D341Med (cell line): ENCODE data around the gene CNKSR1.

ENCODE experiments used
- DNase-seq: peaks from one replicate; pipeline ENCODE4 v3.0.0; 2012; ENCODE audit warnings: low spot score

CNKSR1 gene

DNA sequence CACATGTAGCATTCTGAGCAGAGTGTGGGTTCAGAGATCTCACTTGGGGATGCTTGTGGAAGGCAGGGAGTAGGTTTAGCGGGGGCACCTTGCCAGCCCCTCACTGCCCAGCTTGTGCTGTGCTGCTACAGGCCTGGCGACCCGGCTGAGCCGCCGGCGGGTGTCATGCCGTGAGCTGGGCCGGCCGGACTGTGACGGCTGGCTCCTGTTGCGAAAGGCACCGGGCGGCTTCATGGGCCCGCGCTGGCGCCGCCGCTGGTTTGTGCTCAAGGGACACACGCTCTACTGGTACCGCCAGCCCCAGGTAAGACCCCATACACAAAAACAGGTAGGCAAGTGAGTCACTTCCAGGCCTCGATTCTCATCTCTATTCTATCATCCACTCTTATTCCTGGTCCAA, 7.6 kb downstream of the CNKSR1 start:
- DNase-seq, result no peak

DNA sequence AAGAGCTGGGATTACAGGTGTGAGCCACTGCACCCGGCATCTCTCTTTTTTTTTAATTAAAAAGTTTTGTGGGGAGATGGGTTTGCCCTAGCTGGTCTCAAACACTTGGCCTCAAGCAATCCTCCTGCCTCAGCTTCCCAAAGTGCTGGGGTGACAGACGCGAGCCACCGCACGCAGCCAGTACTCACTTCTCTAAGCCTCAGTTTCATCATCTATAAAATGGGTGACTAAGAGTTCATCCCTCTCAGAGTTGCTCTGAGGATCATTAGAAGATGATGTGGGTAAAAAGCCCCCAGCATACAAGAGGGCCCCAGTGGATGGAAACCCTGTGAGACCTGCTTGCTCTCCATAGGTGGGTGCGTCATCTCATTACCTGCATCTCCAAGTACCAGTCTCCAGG, 10.6 kb downstream of the CNKSR1 start:
- no peak for DNase-seq

DNA sequence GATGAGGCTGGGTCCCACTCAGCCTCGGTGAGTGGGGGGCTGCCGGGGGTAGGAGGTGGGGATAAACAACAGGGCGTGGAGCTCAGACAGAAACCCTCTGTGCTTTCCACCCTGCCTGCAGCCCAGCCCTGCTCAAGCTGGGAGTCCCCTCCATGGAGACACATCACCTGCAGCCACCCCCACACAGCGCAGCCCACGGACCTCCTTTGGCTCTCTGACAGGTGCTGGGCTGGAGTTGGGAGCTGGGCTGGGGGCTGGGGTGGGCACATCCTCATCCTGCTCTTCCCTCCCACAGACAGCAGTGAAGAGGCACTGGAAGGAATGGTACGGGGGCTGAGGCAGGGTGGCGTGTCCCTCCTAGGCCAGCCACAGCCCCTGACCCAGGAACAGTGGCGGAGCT, 11.2 kb downstream of the CNKSR1 start:
- no peak for DNase-seq

DNA sequence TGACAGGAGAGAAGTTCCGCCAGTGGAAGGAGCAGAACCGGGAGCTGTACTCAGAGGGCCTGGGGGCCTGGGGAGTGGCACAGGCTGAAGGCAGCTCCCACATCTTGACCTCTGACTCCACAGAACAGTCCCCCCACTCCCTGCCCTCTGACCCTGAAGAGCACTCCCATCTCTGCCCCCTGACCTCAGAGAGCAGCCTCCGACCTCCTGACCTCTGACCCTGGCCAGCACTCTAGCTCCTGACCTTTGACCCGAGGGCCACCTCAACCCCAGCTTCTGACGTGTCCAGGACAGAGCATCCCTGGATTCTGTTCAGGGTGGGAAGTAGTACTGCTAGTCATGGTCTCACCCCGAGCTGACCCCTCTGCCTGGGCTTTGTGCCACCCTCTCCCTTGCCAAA, 12.0 kb downstream of the CNKSR1 start:
- DNase-seq, result no peak

DNA sequence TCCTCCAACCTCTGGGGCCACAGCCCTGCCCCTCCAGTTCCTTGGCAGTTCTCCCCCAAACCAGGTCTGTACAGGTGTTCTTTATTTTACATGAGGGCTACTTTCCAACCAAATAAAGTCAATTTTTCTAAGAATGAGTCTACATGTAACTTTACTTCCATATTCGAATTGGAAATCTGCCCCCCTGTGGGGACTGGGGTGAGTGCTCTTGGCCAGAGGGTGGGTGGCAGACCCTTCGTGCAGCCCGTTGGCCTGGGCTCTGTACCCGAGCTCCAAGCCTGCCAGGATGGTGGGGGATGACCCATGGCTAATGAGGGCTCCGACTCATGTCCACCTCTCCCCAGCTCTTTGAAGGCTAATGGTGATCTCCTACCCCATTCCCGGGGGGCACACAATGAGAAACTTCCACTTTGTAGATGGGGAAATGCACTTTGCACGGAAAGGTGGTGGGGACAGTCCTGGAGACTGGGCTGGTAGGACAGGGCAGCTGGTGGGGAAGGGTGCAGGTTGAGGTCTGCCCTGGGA, 12.5 kb downstream of the CNKSR1 start:
- DNase-seq, result no peak

DNA sequence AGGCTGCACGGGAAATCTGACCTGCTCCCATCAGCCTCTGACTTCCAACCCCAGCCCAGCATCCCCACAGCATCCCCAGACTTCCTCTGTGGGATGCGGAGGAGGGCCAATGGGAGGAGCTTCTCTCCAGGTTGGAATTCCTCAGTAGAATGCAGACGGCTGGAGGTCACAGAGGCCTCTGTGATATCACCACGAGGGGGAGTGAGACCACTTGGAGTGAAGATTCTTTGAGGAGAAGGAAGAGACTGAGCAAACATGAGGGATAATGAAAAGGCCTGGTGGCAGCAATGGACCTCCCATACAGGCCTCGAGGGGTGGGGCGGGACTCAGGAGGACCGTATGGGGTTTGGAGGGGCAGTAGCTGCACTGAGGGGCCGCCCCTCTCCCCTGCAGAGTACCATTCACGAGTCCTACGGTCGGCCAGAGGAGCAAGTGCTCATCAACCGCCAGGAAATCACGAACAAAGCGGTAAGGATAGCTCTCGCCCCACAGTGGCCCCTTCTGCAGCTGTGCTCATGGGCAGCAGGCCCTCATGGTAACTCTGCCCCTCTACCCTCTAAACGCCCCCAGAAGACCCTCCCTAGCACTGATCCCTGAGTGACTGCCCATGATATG, 13.2 kb downstream of the CNKSR1 start, which contains the start of gene CATSPER4:
CATSPER4 (plus strand) TSS at position 230 of the 615 bp plus-strand sequence; CDS start at position 256, 26 bp downstream.
- no peak for DNase-seq

DNA sequence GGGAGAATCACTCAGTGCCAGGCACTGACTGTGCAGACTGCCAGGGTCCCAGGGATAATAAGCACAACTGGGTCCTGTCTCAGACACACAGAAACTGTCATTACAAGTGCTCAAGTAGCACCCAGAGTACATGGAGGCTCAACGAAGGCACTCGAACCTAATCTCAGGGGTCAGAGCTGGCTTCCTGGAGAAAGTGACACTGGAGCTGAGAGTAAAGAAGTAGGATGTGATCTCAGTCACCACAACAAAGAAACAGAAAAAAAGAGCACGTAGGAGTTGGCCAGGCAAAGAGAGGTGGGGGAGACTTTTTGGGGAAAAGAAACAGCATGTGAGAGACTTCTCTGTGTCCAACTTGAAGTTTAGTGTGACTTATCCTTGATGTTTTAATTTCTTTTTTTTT, 14.4 kb downstream of the CNKSR1 start:
- no peak for DNase-seq

DNA sequence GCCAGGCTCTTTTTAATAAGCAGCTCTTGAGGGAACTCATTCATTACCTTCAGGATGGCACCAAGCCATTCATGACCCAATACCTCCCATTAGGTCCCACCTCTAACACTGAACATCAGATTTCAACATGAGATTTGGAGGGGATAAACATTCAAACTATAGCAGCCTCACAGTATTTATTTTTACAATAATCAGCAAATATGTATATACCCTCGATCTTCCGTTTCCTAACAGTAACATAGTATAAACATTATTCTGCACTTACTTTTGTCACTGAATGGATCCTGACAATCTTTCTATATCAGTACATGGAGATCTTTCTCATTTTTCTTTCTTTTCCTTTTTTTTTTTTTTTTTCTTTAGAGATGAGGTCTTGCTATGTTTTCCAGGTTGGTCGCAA, 18.5 kb downstream of the CNKSR1 start:
- DNase-seq, result no peak

DNA sequence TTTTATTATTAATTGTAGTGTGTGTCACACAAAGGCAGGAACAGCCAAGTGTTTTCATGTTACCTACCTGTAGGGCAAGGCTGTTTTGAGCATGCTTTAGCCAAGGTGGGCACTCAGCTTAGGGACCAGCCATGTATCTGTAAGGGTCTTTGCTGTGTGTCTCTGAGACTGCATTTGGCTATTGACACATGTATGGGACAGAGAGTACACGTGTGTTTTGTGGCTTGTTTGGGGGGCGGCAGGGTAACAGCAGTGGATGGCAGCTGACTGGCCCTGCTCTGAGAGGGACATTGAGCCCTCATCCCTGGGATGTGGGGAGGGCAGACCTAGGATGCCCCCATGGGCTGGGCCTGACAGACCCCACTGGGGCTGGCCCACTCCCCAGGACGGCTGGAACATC, 20.0 kb downstream of the CNKSR1 start:
- no peak for DNase-seq

DNA sequence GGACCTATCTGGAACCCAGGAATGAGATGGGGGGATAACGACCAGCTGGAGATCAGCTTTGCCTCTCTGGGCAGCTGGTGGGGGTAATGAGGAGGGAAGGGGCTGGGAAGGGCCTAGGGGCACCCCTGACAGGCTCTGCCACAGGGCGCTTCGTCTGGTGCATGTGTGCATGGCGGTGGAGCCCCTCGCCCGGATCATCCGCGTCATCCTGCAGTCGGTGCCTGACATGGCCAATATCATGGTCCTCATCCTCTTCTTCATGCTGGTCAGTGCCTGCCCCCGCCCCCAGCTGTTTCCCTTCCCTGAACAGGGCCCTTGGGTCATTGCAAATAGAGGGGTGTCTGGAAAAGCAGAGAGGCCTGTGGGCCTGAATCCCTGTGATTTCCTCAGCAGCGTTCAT, 20.5 kb downstream of the CNKSR1 start:
- DNase-seq, result no peak

DNA sequence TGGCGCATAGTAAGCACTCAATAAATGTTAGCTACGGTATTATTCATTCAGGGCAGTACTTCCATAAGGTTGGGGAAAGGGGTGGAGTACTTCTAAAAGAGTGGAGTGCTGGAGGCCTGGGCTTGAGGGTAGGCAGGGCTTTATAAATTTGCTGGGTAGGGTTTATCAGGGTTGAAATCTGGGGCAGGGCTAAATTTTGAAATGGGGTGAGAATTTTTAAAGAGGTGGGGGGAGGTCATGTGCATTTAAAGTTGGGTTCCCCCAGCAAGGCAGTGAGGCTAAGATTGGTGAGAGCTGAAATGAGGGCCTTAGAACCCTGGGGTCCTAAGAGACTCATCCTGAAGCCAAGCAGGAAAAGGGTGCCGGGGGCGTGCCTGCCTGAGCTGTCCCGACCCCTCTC, 23.1 kb downstream of the CNKSR1 start:
- no peak for DNase-seq

DNA sequence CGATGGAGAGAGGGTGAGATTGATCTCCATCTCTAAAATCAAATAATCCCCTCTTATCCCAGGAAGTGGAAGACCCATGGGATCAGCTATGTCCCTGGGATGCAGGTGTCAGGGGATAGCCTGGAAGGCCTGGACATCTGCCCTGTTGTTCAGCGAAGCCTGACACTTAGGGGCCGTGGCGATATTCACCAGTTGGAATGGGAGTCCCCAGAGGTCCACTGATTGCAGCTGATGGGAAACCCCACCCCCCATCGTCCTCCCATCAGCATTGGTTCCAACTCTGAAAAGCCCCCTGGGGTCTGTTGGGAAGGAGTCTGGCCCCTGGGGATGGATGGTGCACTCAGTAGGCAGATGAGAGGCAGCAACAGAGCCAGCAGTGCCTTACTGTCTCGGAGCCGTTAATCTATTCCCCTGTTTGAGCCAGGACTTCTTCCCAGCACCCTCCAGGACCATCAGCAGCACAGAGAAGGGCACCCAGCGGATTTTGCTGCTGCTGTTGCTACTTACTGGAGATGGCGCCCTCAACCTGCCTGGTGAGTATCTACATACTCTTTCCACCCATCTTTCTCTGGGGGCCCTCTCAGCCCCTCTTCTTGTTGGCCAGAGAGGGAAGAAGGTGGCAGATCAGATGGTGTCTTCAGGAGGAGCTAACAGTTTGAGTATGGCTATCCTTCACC, 26.5 kb downstream of the CNKSR1 start:
- no peak for DNase-seq

DNA sequence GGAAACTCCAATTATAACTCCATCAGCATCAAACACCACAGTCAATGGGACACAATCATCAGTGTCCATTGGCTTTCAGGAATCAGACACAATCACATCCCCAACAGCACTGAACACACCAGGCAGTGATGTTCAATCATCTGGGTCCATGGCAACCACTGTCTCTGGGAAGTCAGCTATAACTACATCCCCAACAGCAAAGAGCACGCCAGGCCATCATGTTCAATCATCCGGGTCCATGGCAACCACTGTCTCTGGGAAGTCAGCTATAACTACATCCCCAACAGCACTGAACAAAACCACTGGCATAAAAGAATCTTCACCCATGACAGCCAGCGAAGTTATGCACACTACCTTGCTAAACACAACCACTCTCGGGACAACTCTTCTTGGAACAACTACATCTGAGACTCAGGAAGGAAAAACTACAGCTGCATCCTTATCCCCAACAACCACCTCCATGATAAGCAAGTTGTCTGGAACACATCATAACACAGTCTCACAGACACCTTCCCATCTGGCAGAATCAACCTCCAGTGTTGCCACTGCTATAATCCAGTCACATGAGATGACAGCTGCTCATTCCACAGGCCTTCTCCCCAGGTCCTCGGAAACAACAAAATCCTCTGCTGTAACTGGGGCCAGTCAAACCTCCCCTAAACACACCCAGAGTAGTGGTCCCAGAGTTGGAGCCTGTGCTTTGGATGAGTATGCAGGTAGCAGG, 33.0 kb downstream of the CNKSR1 start:
- DNase-seq, result no peak

DNA sequence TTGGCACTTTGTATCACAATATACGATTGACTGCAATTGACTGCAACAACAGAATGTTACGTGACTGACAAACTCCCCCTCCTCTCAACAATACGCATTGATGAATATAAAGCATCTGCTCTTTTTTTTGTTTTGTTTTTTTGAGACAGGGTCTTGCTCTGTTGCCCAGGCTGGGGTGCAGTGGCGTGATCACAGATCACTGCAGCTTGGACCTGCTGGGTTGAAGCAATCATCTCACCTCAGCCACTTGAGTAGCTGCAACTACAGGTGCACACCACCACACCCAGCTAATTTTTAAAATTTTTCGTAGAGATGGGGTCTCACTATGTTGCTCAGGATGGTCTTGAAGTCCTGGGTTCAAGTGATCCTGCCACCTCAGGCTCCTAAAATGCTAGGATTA, 35.4 kb downstream of the CNKSR1 start:
- no peak for DNase-seq

DNA sequence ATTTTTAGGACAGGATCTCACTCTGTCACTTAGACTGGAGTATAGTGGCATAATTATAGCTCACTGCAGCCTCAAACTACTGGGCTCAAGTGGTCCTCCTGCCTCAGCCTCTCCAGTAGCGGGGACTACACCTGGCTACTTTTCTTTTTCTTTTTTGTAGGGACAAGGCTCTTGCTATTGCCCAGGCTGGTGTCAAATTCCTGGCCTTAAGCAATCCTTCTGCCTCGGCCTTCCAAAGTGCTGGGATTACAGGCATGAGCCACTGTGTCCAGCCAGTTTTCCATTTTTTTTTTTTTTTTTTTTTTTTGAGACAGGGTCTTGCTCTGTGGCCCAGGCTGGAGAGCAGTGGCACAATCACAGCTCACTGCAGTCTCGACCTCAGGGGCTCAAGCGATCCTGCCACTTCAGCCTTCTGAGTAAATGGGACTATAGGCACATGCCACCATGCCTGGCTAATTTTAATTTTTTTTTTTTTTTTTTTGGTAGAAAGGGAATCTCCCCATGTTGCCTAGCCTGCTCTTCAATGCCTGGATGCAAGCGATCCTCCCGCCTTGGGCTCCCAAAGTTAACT, 36.1 kb downstream of the CNKSR1 start:
- DNase-seq, result no peak

DNA sequence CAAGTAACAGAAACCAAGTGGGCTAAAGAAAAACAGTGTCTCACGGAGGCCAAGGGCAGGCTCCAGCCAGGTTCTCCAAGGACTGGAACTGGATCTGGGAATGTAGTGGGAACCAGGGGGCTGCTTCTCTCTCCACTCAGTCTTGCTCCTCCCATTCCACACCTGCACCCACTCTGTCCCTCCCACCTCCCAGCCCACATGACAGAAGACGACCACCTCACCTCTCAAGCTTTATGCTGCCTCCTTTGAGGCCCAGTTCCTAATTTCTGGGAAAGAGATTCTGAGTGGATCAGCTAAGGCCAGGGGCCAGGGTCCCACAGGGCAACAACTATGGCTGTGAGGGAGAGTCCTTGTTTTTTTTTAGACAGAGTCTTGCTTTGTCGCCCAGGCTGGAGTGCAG, 38.0 kb downstream of the CNKSR1 start:
- DNase-seq, result no peak

DNA sequence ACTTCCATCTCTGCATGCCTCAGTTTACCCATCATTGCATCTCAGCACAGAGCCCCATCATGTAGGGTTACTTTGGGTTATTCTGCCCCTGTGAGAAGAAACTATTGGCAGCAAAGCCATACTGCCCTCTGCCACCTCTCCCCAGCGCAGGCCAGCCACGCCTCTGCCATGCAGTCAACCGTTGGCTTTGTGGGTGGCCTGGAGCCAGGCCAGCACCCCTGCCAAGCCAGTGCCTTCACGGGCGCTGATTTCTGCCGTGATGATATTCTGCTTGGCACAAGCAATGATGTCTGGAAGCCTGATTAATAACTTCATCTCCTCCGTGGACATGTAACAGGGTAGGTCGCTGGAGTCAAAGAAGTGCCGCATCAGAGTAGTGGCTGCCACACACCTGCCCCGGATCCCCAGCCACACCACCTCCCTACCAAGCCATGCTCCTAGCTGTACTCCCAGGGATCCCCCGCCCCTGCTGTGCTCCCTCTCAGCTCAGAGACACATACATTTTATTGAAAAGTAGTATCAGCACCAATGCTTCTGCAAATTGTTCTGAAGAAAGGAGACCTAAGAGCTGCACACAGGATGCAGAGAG, 41.7 kb downstream of the CNKSR1 start:
- no peak for DNase-seq

DNA sequence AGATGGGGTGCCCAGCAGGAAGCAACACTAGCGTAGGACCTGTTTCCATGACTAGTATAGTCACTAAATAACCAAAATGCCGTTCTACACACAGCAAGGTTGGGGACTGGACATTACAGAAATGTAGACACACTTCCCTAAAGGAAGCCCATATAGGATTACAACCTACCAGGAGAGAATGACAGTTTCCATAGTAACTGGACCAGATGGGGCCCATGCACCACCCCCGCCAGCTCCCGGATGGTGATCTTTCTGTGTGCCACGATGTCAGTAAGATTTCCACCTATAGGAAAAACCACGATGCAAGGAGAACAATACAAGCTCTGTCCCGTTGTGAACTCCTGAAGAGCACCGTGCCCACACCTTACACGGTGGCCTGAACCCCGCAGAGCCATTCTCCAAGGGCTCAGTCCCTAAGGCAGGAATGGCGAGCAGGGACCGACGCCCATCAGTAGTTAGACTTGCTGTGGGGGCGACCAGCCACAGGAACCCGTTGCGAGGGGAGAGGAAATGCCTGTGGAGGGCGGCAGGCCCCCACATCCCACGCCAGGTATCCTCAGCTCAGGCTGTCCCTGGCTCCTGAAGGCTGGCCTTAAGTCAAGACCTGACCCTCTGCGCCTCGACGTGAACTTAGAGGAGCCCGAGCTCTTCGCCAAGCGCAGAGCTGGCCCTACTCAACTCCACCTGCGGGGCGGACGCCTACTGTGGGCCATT, 43.1 kb downstream of the CNKSR1 start:
- DNase-seq, result no peak

DNA sequence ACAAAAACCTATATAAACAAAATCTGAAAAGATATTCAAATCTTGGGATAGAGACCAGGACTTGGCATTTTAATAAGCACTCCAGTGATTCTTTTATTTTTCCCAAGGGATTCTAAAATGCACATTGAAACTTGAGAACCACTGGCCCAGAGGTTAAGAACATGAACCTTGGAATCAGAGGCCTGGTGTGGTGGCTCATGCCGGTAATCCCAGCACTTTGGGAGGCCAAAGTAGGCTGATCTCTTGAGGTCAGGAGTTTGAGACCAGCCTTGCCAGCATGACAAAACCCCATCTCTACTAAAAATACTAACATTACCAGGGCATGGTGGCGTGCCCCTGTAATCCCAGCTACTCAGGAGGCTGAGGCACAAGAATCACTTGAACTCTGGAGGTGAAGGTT, 43.8 kb downstream of the CNKSR1 start:
- DNase-seq, result no peak

DNA sequence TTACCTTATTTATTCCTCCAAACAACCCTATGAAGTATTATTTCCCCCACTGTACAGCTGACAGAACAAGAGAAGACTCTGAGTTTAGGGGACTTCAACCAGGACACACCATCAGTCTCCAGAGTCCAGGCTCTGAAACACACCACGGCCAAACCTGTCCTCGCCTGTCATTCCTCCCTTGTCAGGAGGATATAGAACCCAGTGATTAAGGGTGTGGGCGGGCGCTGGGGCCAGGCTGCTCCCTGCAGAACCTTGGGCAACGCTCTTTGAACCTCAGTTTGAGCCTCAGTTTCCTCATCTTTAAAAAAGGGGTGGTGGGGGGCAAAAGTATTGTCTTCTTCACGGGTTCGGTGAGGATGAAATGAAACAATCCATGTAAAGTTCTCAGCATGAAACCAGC, 47.3 kb downstream of the CNKSR1 start:
- no peak for DNase-seq

DNA sequence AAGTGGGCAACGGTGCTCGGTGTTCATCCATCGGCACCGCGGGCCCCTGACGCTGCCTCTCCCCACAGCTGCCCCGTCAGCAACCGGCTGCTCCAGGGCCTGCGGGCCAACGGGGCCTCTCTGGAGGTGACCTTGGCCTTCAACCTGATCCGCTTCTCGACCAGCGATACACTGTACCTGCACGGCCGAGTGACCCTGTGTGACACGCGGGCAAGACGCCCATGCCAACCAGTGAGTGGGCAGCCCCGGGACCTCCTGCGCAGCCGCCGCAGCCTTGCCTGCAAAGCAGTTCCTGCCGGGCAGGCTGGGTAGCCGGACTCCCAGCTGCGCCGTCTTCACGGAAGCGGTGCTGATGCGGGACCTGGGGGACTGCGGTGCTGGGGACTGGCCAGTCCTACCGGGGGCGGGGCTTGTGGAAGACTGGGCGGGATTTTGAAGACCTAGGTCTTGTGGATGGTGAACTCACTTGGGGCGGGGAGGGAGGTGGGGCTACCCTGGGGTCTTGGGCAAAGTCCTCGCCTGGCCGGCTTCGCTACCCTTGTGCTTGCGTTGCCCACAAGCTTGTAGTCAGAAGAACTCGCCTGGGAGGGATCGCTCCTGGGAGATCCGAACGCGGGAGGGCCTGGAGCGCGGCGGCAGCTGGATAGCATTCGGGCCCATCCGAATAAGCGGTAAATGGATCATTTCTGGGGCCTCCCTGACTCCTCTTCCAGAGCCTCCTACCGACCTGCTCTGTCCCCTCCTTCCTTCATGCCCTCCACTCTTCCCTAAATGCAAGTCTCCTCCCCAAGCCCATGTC, 47.9 kb downstream of the CNKSR1 start:
- DNase-seq, result no peak
